ENCODE measurements around the gene RASA3. TPM values are rescaled to one million over a fixed set of nuclear protein-coding genes. Genes with fewer than 3 reads are reported as not detected.
"Not testable (repeated sequence)": the region's sequence is repeated elsewhere in the genome, so short reads cannot be mapped to it uniquely, and the experiment has no call there.

The RASA3 gene
- polyA plus RNA-seq, 4 donors, result 10.0 to 14.5 (median 12.6) TPM

DNA sequence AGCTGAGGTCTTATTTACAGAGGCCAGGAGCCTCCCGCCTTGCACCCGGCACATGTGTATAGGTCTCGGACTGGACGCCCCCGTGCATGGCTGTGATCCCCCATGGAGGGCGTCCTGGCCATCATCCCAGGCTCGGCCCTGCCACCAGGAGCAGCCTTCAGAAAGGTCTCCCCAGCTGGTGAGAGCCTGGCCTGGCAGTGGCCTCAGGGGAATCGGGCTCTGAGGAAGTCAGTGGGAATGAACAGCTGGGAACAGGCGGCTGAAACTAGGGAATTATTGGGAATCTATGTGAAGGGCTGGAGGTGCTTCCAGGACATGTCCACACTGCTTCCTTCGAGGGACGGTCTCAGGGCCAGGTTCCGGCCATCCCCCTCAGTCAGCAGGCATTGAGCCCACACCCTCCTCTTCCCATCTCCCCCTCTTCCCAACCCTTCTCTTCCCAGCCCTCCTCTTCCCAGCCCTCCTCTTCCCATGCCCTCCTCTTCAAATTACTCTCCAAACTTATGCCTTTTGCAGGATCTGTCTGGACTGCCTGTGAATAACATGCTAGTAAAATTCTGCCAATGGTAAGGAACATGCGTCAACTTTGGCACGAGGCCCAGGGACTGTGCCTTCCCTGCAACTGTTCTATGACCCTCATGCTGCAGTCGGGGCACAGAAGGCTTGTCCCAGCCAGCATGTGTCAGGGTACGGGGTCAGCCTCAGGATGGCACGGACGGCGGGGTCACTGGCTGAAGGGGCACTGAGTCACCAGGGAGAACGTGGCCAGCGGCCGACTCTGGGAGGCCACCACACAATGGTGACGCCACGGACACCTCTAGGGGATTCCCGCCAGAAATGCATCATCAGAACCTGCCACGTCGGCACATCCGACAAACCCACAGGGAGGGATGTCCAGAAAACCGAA, 134.3 kb downstream of the RASA3 start:
- DNase-seq (ENCODE audit: low read depth in 4 of 4, low spot score in 3 of 4), result no peak

DNA sequence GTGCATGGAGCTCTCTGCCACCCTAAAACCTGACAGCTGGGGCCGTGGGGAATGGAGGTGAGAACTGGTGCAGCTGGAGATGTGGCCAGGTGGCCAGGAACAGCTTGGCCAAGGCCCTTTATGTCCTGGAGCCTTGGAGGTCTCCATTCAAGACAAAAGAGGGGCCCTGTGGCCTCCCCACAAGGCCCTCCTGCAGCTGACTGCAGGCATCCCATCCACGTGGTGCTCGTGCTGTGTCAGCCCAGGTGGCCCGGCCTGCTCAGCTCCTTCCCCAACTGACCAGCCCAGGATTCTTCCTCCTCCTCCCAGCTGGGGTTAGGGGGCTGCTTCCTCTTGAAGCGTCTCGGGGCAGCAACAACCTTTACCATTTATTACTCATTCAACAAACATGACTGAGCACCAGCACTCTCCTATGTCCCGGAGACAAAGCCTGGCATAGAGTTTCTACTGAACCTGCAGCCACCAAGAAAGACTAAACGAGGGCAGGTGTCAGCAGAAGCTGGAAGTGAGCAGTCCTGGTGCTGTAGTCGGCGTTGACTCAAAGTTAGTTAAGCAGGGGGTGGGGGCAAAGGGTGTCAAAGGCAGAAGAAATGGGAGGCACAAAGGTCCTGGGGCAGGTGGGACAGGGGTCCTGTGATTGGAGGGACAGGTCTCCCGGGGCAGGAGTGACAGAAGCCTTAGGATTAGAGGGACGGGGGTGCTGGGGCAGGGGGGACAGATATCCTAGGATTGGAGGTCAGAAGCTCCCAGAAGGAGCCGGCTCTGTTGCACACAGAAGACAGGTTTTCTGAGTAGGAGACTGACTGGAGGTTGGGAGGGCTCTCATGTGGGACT, 135.3 kb downstream of the RASA3 start:
- no peak for DNase-seq (ENCODE audit: low read depth in 4 of 4, low spot score in 3 of 4)

DNA sequence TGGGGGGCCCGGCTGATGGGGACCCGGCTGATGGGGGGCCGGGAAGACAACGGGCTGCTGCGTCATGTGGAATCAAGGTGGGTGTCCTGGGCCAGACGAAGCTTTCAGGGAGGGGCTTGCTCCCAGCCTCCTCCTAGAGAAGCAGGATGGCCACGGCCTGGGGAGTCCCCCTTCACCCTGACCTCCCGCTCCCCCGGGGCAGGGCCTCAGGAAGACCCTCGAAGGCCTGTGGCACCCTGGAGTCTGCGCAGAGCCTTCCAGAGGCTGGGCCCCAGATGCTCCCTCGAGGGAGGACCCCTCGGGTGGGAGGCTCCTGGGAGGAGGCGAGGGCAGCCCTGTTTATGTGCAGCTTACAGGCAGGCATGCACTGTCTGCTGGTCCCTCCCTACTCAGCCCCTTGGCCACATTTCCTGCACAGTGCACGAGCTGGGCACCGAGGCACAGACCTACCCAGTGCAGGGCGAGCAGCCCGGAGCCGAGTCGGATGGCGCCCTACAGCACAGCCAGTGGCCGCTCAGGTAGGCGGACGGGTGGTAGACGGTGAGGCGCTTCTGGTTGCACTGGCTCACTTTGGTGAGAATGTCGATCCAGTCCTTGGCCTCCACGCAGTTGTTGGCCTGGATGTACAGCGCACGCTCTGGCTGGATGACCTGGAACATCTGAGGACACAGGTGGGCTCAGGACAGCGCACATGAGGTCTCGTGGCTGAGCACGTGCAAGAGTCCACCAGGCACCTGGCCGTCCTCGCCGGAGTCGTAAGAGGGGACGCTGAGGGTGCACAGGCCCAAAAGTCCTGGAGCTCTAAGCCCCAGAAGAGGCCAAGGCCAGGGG, 136.1 kb downstream of the RASA3 start:
- no peak for DNase-seq (ENCODE audit: low read depth in 4 of 4, low spot score in 3 of 4)

DNA sequence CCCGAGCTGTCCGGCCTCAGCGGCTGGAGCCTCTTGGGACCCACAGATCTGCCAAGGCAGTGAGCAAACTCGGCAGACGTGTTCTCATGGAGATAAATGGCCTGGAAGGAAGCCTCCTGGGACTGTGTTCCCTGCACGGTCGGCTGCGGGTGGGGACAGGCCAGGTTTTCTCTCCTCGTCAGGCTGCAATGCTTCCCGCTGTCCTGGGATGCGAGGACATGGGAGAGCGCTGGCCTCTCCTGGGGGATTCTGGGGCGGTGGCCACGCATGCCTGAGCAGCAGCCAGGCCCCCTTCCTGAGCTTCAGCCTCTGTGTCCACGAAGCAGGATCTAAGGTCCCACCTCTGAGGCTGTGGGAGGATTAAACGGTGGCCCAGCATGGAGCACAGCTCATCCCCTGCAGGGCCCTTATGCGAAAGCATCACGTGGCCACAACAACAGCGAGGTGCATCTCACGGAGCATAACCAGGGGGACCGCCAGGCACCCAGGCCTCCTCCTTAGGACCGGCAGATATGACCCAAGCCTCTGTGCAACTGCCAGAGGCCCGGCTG, 137.3 kb downstream of the RASA3 start:
- DNase-seq (ENCODE audit: low read depth in 4 of 4, low spot score in 3 of 4), result peak in 2 of 4 donors; percentile 4 to 5

DNA sequence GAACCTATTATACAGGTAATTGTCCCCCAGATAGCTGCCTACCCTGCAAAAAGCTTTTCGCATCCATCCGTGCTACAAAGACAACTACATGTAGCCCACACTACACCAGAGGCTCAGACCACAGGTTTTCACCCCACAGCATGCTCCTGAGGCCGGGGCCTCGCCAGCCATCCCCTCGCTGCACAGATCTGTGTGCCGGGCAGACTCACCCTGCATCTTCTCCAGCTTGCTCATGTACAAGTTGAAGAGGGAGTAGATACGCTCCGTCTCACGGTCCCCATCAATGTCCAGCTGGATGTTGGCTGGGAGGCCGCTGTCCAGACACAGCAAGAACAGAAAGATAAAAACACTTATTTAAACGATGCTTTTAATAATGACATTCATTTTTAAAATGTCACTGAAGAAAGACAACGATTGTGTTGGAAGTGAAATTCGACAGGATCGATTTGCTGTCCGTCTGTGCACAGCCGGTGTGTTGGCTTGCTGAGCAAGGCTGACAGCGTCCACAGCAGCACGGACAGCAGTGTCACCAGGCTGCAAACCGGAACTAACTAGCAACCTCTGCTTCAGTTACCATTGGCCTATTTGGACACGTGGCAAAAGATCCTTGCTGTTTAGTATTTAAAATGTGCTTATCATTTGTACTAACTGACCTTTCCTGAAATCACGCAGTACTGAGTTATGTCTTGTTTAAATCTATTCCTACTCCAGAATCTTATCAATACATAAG, 140.0 kb downstream of the RASA3 start:
- DNase-seq (ENCODE audit: low read depth in 4 of 4, low spot score in 3 of 4), result no peak

DNA sequence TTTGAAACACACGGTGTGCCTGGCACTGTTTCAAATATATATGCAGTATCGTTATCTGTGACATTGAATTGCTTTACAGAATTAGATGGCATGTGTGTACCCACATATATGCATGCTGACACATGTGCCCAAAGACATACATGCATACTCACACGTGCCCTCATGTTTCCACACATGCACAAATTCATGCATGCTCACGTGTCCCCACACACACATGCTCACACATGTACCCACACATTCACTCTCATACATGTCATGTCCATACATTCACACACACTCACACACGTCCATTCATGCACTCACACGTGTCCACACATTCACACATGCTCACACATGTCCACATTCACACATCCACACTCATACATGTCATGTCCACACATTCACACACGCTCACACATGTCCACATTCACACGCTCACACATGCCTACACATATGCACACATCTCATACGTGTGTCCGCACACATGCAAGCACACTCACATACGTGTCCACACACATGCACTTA, 140.7 kb downstream of the RASA3 start:
- no peak for DNase-seq (ENCODE audit: low read depth in 4 of 4, low spot score in 3 of 4)

DNA sequence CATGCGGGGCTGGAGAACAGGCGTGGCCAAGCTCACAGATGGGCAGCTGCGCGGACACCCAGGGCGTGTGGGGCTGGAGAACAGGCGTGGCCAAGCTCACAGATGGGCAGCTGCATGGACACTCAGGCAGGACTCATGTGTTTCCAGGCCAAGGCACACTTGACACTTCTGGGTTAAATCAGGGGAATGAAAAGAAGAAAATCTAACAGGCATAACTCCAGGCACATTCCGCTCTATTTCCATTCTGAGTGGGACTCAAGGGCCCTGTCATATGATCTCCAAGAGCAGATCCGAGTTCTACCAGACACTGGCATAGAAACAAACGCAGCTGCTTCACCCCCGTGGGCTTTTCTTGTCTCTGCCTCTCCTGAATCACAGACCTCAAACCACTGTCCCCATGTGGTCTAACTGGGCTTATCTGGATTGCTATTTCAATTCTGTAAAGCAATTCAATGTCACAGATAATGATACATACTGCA, 141.2 kb downstream of the RASA3 start:
- DNase-seq (ENCODE audit: low read depth in 4 of 4, low spot score in 3 of 4), result no peak

DNA sequence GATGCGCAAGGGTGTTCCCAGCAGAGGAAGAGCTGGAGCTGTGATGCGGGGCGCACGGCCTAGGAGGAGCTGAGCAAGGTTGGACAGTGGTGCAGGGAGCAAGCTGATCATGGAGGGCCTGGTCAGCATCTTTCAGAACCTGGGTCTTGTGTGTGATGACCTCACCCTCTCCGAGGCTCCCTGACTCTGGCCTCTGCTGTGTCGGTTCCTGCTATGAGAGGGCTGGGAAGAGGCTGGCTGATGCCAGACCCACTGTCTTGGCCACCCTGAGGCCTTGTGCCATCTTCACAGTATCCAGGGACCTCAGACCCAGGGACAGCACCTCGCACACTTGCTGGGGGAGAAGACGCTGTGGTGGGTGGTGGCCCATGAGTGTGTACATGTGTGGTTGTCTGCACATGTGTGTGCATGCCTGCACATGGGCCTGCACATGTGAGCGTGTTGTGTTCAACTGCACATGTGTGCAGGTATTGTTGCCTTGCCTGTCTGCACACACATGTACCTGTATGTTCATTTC, 142.0 kb downstream of the RASA3 start:
- DNase-seq (ENCODE audit: low read depth in 4 of 4, low spot score in 3 of 4), result no peak

DNA sequence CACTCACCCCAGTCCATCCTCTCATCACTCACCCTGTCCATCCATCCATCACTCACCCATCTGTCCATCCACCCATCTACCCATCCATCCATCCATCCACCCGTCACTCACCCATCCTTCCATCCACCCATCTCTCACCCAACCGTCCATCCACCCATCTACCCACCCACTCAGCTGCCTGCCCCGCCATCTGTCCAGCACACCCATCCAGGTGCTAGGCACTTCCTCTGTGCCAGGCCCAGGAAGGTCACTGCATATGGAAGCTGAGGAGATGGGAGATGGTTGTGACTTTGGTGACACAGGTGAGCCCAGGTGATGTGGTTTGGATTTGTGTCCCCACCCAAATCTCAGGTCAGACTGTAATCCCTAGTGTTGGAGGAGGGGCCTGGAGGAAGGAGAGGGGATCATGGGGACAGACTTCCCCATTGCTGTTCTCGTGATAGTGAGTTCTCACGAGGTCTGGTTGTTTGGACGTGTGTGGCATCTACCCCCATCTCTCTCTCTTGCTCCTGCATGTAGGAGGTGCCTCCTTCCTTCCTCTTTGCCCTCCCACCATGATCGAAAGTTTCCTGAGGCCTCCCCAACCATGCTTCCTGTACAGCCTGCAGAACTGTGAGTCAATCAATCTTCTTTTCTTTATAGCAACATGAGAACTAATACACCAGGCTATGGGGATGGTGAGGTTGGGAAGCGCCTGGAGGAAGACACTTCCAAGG, 142.7 kb downstream of the RASA3 start:
- DNase-seq (ENCODE audit: low read depth in 4 of 4, low spot score in 3 of 4), result no peak

DNA sequence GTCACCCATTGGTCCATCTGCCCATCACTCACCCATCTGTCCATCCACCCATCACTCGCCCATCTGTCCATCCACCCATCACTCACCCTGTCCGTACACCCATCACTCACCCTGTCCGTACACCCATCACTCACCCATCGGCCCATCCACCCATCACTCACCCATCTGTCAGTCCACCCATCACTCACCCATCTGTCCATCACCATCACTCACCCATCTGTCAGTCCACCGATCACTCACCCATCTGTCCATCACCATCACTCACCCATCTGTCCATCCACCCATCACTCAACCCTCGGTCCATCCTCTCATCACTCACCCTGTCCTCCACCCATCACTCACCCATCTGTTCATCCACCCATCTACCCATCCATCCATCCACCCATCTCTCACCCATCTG, 143.6 kb downstream of the RASA3 start:
- DNase-seq (ENCODE audit: low read depth in 4 of 4, low spot score in 3 of 4), result not testable (repeated sequence)

DNA sequence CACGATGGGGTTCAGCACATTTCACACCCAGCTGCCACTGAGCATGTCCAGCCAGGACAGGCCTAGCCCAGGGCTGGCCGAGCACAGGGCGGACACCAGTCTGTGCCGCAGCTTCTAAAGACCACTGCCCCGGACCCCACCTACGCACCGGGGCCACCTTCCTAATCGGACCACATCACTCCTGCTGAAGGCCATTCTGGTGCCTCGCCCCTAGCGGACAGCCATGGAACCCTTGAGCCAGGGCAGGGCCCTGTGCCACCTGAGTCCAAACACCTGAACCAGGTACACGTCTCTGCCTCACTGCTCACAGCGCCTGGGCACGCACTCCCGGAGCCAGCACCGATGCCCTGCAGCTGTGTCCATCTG, 150.1 kb downstream of the RASA3 start:
- DNase-seq (ENCODE audit: low read depth in 4 of 4, low spot score in 3 of 4), result no peak

DNA sequence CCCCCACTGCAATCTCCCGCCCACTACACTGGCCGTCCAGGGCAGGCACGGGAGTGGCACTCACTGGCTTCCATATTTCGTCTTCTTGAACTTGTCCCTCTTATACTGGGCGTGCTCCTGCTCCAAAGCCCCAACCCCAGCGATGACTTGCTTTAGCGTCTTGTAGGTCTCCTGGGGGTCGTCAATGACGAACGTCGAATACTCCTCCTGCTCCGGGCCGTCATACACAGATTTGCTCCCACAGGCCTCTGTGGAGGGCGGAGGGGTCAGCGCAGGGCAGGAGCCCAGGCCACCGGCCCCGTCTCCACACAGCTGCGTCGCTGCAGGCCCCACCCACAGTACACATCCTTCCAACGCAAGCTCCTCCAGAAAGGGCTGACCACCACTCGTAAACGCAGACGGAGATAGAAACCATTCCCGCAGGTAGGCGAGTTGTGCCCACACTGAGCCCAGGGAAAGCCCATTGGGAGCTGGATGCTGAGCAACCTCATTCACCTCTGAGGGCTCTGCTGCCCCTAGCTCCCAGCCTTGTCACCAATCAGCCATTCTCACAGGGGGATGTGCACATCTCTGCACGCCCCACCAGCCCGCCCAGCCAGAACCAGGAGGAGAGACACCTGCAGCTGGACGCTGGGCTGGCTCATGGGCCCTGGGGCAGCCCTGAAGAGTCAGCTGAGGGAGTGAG, 150.7 kb downstream of the RASA3 start:
- DNase-seq (ENCODE audit: low read depth in 4 of 4, low spot score in 3 of 4), result no peak

DNA sequence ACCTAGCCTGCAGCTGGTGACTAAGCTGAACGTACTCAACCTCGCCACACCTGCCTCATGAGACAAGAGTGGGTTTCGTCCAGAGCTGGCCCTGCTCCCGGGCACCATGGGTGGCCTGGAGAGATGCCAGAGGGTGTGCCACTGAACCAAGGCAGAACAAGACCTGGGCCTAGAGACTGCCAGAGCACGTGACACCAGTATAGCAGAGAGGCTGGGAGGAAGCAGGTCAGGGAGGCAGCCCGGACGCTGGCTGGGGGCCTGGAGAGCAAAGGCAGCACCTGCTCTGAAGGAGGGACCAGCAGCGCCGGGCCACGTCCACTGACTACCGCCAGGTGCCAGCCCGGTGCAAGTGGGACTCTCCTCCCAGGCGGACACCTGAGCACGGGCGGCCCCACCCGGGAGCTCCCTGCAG, 151.2 kb downstream of the RASA3 start:
- no peak for DNase-seq (ENCODE audit: low read depth in 4 of 4, low spot score in 3 of 4)

DNA sequence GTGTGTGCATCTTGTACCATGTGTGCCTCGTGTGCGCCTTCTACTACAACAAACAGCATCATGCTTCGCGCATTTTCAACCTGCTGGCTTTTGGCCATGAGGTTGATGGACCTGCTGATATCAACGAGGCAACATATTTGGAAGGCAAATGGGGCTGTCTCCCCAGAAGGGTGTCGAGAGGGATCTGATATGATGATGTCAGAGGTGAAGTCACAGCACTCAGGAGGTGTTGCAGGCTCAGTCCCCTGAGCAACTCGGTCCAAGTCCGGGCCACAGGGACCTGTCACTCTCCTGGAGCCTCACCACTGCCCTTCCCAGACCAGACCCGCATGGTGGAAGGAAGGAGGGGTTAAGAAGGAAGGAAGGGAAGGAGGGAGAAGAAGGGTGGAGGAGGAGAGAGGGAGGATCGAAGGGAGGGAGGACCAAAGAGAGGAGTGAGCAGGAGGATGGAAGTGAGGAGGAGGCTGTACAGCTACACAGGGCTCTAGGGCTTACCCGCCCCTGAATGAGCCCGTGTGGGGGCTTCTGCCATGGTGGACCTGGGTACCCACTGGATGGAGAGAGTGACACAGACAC, 151.8 kb downstream of the RASA3 start:
- no peak for DNase-seq (ENCODE audit: low read depth in 4 of 4, low spot score in 3 of 4)

DNA sequence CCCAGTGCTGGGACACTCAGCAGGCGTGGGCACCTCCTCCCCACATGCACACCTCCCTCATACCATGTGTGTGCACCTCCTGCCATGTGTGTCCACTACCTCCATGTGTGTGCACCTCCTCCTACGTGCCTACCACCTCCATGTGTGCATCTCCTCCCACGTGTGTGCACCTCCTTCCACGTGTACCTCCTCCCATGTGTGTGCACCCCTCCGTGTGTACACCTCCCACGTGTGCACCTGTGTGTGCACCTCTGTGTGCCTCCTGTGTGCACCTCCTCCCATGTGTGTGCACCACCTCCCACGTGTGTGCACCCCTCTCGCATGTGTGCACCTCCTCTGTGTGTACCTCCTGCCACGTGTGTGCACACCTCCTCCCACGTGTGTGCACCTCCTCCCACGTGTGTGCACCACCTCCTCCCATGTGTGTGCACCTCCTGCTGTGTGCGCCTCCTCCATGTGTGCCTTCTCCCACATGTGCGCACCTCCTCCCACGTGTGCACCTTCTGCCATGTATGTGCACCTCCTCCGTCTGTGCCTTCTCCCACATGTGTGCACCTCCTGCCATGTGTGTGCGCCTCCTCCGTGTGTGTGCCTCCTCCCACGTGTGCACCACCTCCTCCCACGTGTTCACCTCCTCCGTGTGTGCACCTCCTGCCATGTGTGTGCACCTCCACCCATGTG, 152.5 kb downstream of the RASA3 start:
- DNase-seq (ENCODE audit: low read depth in 4 of 4, low spot score in 3 of 4), result no peak

DNA sequence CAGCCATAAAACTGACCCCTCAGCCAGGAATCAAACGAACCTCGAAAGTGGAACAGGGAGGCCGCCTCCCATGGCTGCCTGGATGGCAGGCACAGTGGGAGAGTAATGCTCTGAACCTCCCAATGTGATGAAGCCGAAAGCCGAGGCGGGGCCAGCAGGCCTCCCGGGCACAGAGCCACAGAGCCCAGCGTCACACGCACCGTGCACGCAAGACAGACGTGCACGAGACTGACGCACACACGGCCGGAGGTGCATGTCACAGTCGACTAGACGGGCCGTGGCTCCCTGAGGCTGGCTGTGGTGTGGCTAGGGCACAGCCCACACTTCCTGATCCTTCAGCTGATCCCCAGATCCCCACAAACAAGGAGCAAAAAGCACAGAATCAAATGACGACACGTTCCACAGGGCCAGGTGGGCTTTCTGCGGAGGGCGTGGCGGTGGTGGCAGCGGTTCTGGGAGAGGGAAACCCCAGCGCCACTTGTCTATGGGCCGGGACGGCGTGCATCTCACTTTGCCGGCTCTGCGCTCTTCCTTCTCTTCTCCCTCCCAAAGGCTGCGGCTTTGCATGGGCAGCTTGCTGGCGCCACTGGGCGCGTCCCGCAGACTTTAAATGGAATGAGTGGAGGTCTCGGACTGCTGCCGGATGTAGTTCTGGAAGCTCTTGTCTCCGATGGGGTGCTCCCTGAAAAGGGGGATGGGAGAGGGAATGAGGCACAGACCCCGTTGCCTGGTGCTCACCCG, 153.5 kb downstream of the RASA3 start:
- no peak for DNase-seq (ENCODE audit: low read depth in 4 of 4, low spot score in 3 of 4)

DNA sequence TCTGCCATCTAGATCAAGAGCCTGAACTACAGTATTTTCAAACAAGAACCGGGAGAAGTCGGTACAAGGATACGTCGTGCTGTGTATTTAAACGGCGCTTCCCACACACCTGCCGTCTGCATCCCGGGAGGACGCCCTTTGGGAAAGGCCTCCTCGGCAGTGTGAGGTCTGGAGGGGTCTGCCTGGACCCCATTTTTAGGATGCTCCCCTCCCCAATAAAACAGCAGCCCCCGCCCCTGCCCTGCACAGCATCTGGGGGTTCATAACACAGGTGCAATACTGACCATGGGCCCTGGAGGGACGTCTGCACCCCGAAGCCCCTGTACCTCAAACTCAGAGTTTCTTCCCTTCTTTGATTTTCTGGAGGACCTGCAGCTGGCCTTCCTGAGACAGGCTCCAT, 154.4 kb downstream of the RASA3 start:
- no peak for DNase-seq (ENCODE audit: low read depth in 4 of 4, low spot score in 3 of 4)
